HepG2 (cell line): Measurements from ENCODE around the gene FRMD6.
"Not testable (repeated sequence)": the region's sequence is repeated elsewhere in the genome, so short reads cannot be mapped to it uniquely, and the experiment has no call there.

Experiments used
- MAZ ChIP-seq, 2 experiments: sonication (generic) in 1 of 2; formaldehyde crosslinking in 1 of 2; IDR thresholded peaks; 2 replicates each; pipeline versions ENCODE4 v1.5.0 to v1.6.1; 2012 to 2020; ENCODE audit warnings: low read depth in 2 of 2, mild to moderate bottlenecking in 2 of 2, borderline replicate concordance in 1 of 2, improper control_type of control experiment in 1 of 2, low read length in 1 of 2, missing genetic modification reagents in 1 of 2, moderate library complexity in 1 of 2
- MBNL3 ChIP-seq: fragments of 250-450 bp; sonication (Bioruptor Pico); conservative IDR thresholded peaks from 2 replicates; pipeline ENCODE4 v1.8.0; 2022; ENCODE audit warnings: mild to moderate bottlenecking, inconsistent platforms
- RBFOX2 ChIP-seq: fragments of 200-400 bp; formaldehyde crosslinking; IDR thresholded peaks from 2 replicates; pipeline ENCODE4 v1.6.1; 2017; ENCODE audit warnings: low read depth, mild to moderate bottlenecking, low read length
- TCF7 ChIP-seq: sonication (generic); IDR thresholded peaks from 2 replicates; pipeline ENCODE4 v1.6.1; 2016; ENCODE audit warnings: antibody characterized with exemption, low read depth
- TMF1 ChIP-seq: sonication (generic); formaldehyde crosslinking; IDR thresholded peaks from 2 replicates; pipeline ENCODE4 v1.8.1; 2022; ENCODE audit warnings: low read depth, missing genetic modification reagents
- USF2 ChIP-seq, 2 experiments: sonication (generic) in 1 of 2; formaldehyde crosslinking in 1 of 2; IDR thresholded peaks; 2 replicates each; pipeline versions ENCODE4 v1.5.1 to v1.6.1; 2011 to 2020; ENCODE audit warnings: borderline replicate concordance in 1 of 2, low read depth in 1 of 2, low read length in 1 of 2, mild to moderate bottlenecking in 1 of 2, missing genetic modification reagents in 1 of 2, moderate library complexity in 1 of 2
- ZNF282 ChIP-seq: fragments of 450-650 bp; IDR thresholded peaks from 2 replicates; pipeline ENCODE4 v1.6.1; 2018; ENCODE audit not compliant: partially characterized antibody
- TF ChIP-seq, protein P1 (sequence below): IDR thresholded peaks from 2 replicates; pipeline ENCODE4 v1.6.1; 2016; ENCODE audit warnings: low read depth, control low read depth

DNA sequence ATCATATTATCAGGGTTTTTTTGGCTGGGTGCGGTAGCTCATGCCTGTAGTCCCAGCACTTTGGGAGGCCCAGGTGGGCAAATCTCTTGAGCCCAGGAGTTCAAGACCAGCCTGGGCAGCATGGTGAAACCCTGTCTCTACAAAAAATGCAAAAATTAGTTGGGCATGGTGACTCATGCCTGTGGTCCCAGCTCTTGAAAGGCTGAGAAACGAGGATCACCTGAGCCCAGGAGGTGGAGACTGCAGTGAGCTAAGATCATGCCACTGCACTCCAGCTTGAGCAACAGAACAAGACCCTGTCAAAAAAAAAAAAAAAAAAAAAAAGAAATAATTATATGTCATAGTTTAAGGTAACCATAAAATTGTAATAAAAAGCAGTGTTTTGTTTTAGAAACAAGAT is 18.4 kb upstream of the FRMD6 start:
- not testable (repeated sequence) for TF ChIP-seq RBFOX2; MAZ (IDR thresholded peaks at IDR 0.05; ENCODE audit: borderline replicate concordance, low read depth, low read length); MAZ (CRISPR knock-in tag; IDR thresholded peaks at IDR 0.05; ENCODE audit: low read depth); TMF1; MBNL3; ZNF282; TCF7; USF2 (IDR thresholded peaks at IDR 0.05; ENCODE audit: low read depth, low read length); USF2 (CRISPR knock-in tag; IDR thresholded peaks at IDR 0.05; ENCODE audit: borderline replicate concordance)
- TF ChIP-seq, protein P1, sequence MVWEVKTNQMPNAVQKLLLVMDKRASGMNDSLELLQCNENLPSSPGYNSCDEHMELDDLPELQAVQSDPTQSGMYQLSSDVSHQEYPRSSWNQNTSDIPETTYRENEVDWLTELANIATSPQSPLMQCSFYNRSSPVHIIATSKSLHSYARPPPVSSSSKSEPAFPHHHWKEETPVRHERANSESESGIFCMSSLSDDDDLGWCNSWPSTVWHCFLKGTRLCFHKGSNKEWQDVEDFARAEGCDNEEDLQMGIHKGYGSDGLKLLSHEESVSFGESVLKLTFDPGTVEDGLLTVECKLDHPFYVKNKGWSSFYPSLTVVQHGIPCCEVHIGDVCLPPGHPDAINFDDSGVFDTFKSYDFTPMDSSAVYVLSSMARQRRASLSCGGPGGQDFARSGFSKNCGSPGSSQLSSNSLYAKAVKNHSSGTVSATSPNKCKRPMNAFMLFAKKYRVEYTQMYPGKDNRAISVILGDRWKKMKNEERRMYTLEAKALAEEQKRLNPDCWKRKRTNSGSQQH, result not testable (repeated sequence)
